ENCODE measurements around the gene GANAB. TPM values are rescaled to one million over a fixed set of nuclear protein-coding genes. Genes with fewer than 3 reads are reported as not detected.

The GANAB gene
- total and polyA plus RNA-seq, 2 of the 13 experiments (the other 11 are each of a cell fraction or from before 2014, with no cell fraction given), result 99.5 to 234 TPM

GRCh38 chr11:62580959-62581715 is 65.3 kb downstream of the GANAB start:
- H3K79me2 ChIP-seq (ENCODE audit: insufficient read depth, low read length), result no peaks in the 10 kb centered on the region
- DNase-seq (ENCODE audit: low spot score), result no peak
- no TSS peak for BruUV-seq (replicated peaks)
- H3K9me3 ChIP-seq (ENCODE audit: low read length), result no peaks in the 10 kb centered on the region
- 93% methylated on average over 16 of the region's 18 CpGs for WGBS (ENCODE audit: low lambda C conversion rate)
- ChIA-PET CTCF (ENCODE audit: low intra/inter-chr PET ratio, low total read pairs) (no interaction called here), POLR2A (interaction anchor here (2.6 kb wide), 1 partner anchor 11 kb away, joined by 12 read pairs; the partner anchor contains the start of gene TUT1)
- TF ChIP-seq POGZ (CRISPR knock-in tag; IDR thresholded peaks at IDR 0.05) (no peak), ZNF296 (CRISPR knock-in tag; conservative IDR thresholded peaks at IDR 0.05) (no peak), KAT7 (CRISPR knock-in tag; IDR thresholded peaks at IDR 0.05; ENCODE audit: borderline replicate concordance) (no peak), ZNF543 (CRISPR knock-in tag; IDR thresholded peaks at IDR 0.05) (no peak), ZNF710 (CRISPR knock-in tag; IDR thresholded peaks at IDR 0.05; ENCODE audit: borderline replicate concordance) (no peak), SRY (CRISPR knock-in tag; IDR thresholded peaks at IDR 0.05) (no peak), REPIN1 (CRISPR knock-in tag; IDR thresholded peaks at IDR 0.05; ENCODE audit: borderline replicate concordance, low read depth) (no peak), TBP (CRISPR knock-in tag; IDR thresholded peaks at IDR 0.05) (no peak), CREBL2 (CRISPR knock-in tag; IDR thresholded peaks at IDR 0.05; ENCODE audit: borderline replicate concordance) (no peak), TBX3 (IDR thresholded peaks at IDR 0.05; ENCODE audit: borderline replicate concordance) (no peak)
- no peak for FAIRE-seq
- peaks cover 10% of the 10 kb centered on the region for H3K4me1 ChIP-seq (ENCODE audit: insufficient read depth, low read length)
- H3K27me3 ChIP-seq (ENCODE audit: control insufficient read depth in 1 of 2, insufficient read depth in 2 of 2, low read length in 2 of 2), result no peaks in the 10 kb centered on the region
- H2AFZ ChIP-seq (ENCODE audit: low read length), result no peak overlapping the region
- ATAC-seq, result no peak
- no peak overlapping the region for H3K4me3 ChIP-seq (replicated peaks in 1 of 3; ENCODE audit: insufficient read depth in 1 of 3, low read depth in 2 of 3, low read length in 3 of 3)
- H4K20me1 ChIP-seq (ENCODE audit: insufficient read depth, low read length), result no peaks in the 10 kb centered on the region
- in situ Hi-C loops (cut with HindIII; ENCODE audit: extremely low pct_ligation_motif_present, low pct_unique_long_range_greater_than_20kb) (no loop called here), intact Hi-C loops (cut with micrococcal nuclease; ENCODE audit: unreplicated experiment) (no loop called here)
- peaks cover 15 to 39% of the 10 kb centered on the region in 2 experiments for H3K36me3 ChIP-seq (replicated peaks in 1 of 2; ENCODE audit: control insufficient read depth in 1 of 2, insufficient read depth in 2 of 2, low read length in 2 of 2)
- no peak overlapping the region for H3K4me2 ChIP-seq (ENCODE audit: low read depth, low read length)
- no peak overlapping the region for H3K27ac ChIP-seq (ENCODE audit: extremely low read length, insufficient read depth, low read length)
- H3K9ac ChIP-seq (ENCODE audit: insufficient read depth, low read depth, low read length), result no peak overlapping the region
